ENCODE data around the gene FBXL17. TPM values are rescaled to one million over a fixed set of nuclear protein-coding genes. Genes with fewer than 3 reads are reported as not detected.

Gene FBXL17
- total and polyA plus RNA-seq, 9 of the 15 experiments (the other 6 are each of a cell fraction or from before 2014, with no cell fraction given) = 0.32 to 5.4 (median 1.8) TPM

DNA sequence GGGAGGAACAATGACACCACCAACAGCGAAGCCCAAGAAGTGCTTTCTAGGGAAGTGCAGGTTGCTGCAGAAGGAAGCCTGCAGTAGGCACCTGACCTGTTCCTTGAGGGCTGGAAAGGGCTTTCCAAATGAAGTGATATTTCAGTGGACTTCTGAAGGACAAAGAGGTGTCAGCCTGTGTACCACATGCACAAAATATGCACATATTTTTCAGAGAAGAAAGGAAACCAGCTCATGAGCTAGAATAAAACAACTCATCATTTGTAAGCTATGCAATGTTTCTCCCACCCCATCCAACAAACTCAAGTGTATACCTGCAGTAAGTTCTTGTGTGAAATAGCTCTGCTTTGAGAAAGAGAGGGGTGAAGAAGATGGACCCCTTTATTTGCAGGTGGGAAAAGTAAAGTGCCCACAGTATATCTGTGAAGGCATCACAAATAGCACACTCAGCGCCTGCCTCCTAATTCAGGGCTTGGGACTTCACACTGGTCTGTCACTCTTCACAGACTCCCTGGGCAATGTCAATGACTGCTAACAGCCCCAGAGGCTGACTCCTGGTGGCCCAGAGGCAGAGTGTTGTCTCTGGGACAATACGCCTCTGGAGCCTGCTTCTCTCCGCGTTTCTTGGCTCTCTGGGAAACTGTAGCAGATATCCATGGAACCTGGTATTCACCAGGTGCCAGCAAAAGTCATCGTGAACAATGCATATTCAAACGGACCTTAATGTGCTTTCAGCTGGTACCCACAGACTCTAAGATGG, 513.1 kb downstream of the FBXL17 start (continued):
- TF ChIP-seq, protein P1, sequence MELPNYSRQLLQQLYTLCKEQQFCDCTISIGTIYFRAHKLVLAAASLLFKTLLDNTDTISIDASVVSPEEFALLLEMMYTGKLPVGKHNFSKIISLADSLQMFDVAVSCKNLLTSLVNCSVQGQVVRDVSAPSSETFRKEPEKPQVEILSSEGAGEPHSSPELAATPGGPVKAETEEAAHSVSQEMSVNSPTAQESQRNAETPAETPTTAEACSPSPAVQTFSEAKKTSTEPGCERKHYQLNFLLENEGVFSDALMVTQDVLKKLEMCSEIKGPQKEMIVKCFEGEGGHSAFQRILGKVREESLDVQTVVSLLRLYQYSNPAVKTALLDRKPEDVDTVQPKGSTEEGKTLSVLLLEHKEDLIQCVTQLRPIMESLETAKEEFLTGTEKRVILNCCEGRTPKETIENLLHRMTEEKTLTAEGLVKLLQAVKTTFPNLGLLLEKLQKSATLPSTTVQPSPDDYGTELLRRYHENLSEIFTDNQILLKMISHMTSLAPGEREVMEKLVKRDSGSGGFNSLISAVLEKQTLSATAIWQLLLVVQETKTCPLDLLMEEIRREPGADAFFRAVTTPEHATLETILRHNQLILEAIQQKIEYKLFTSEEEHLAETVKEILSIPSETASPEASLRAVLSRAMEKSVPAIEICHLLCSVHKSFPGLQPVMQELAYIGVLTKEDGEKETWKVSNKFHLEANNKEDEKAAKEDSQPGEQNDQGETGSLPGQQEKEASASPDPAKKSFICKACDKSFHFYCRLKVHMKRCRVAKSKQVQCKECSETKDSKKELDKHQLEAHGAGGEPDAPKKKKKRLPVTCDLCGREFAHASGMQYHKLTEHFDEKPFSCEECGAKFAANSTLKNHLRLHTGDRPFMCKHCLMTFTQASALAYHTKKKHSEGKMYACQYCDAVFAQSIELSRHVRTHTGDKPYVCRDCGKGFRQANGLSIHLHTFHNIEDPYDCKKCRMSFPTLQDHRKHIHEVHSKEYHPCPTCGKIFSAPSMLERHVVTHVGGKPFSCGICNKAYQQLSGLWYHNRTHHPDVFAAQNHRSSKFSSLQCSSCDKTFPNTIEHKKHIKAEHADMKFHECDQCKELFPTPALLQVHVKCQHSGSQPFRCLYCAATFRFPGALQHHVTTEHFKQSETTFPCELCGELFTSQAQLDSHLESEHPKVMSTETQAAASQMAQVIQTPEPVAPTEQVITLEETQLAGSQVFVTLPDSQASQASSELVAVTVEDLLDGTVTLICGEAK (IDR thresholded peaks at IDR 0.05) = no peak
- TF ChIP-seq, protein P1 (CRISPR knock-in tag; IDR thresholded peaks at IDR 0.05) = no peak
- TF ChIP-seq, protein P2, sequence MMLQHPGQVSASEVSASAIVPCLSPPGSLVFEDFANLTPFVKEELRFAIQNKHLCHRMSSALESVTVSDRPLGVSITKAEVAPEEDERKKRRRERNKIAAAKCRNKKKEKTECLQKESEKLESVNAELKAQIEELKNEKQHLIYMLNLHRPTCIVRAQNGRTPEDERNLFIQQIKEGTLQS (IDR thresholded peaks at IDR 0.05) = no peak
- TF ChIP-seq, protein P2 (CRISPR knock-in tag; conservative IDR thresholded peaks at IDR 0.05) = no peak
- TF ChIP-seq MAFG (tag; conservative IDR thresholded peaks at IDR 0.05) = no peak

All from K562 (cell line).